Liver (tissue), 9 donors: ENCODE data around the gene F2RL3. TPM values are rescaled to one million over a fixed set of nuclear protein-coding genes. Genes with fewer than 3 reads are reported as not detected.
A peak's percentile ranks its signal among the peaks of the same experiment; 100 is the strongest.

Experiments
- DNase-seq: peaks from one replicate; pipeline ENCODE4 v3.0.0-alpha.2; 2017; ENCODE audit warnings: low spot score
- H3K27ac ChIP-seq, 2 donors: one replicate each; pipeline ENCODE4 v1.7.0; 2013; ENCODE audit warnings: inconsistent platforms in 2 of 2, low read length in 2 of 2, control low read depth in 1 of 2, low read depth in 1 of 2, mild to moderate bottlenecking in 1 of 2
- H3K27me3 ChIP-seq, 4 donors: one replicate each; pipeline versions ENCODE4 v1.6.1 to v1.7.0; 2013; ENCODE audit warnings: low read length in 3 of 4, inconsistent platforms in 1 of 4, mild to moderate bottlenecking in 1 of 4, moderate library complexity in 1 of 4; ENCODE audit not compliant: control insufficient read depth in 4 of 4, insufficient read depth in 4 of 4
- H3K36me3 ChIP-seq, 4 donors: one replicate each; pipeline versions ENCODE4 v1.6.1 to v1.7.0; 2013; ENCODE audit warnings: low read length in 3 of 4, mild to moderate bottlenecking in 3 of 4, low read depth in 1 of 4, moderate library complexity in 1 of 4; ENCODE audit not compliant: control insufficient read depth in 4 of 4, insufficient read depth in 3 of 4
- H3K4me1 ChIP-seq, 4 donors: one replicate each; pipeline versions ENCODE4 v1.6.1 to v1.7.0; 2013; ENCODE audit warnings: low read length in 3 of 4, mild to moderate bottlenecking in 3 of 4, moderate library complexity in 1 of 4; ENCODE audit not compliant: control insufficient read depth in 4 of 4, insufficient read depth in 4 of 4
- H3K4me3 ChIP-seq, 3 donors: one replicate each; pipeline versions ENCODE4 v1.6.1 to v1.7.0; 2013; ENCODE audit warnings: low read length in 3 of 3, control low read depth in 1 of 3, low read depth in 1 of 3, mild to moderate bottlenecking in 1 of 3
- H3K9ac ChIP-seq, 2 donors: one replicate each; pipeline ENCODE4 v1.7.0; 2013; ENCODE audit warnings: low read length in 2 of 2, mild to moderate bottlenecking in 2 of 2, moderate library complexity in 2 of 2, control low read depth in 1 of 2, low read depth in 1 of 2
- H3K9me3 ChIP-seq, 4 donors: one replicate each; pipeline versions ENCODE4 v1.6.1 to v1.7.0; 2013; ENCODE audit warnings: low read length in 3 of 4; ENCODE audit not compliant: control insufficient read depth in 4 of 4
- ATF3 ChIP-seq: IDR thresholded peaks from 2 replicates; pipeline ENCODE4 v1.6.1; 2016; ENCODE audit warnings: antibody characterized with exemption
- CTCF ChIP-seq: fragments of 150-350 bp; IDR thresholded peaks from 2 replicates; pipeline ENCODE4 v1.5.1; 2017; ENCODE audit warnings: improper control_type of control experiment, low read depth, low read length; ENCODE audit not compliant: missing input control
- EGR1 ChIP-seq, 2 donors: IDR thresholded peaks; 2 replicates each; pipeline ENCODE4 v1.6.1; 2016 to 2018; ENCODE audit warnings: antibody characterized with exemption in 2 of 2, low read depth in 2 of 2
- FOXA1 ChIP-seq: IDR thresholded peaks from 2 replicates; pipeline ENCODE4 v1.6.1; 2016; ENCODE audit warnings: antibody characterized with exemption
- FOXA2 ChIP-seq: IDR thresholded peaks from 2 replicates; pipeline ENCODE4 v1.6.1; 2016; ENCODE audit warnings: antibody characterized with exemption
- GABPA ChIP-seq, 2 donors: IDR thresholded peaks in 1 of 2; conservative IDR thresholded peaks in 1 of 2; 2 replicates each; pipeline ENCODE4 v1.6.1; 2016; ENCODE audit warnings: antibody characterized with exemption in 2 of 2, mild to moderate bottlenecking in 1 of 2, moderate library complexity in 1 of 2
- HNF4A ChIP-seq, 2 donors: conservative IDR thresholded peaks; 2 replicates each; pipeline ENCODE4 v1.6.1; 2016; ENCODE audit warnings: antibody characterized with exemption in 2 of 2, mild to moderate bottlenecking in 2 of 2
- HNF4G ChIP-seq: IDR thresholded peaks from 2 replicates; pipeline ENCODE4 v1.6.1; 2016; ENCODE audit warnings: antibody characterized with exemption
- JUND ChIP-seq, 2 donors: IDR thresholded peaks; 2 replicates each; pipeline ENCODE4 v1.6.1; 2016; ENCODE audit warnings: antibody characterized with exemption in 2 of 2
- NR2F2 ChIP-seq: IDR thresholded peaks from 2 replicates; pipeline ENCODE4 v1.6.1; 2016; ENCODE audit warnings: antibody characterized with exemption
- RAD21 ChIP-seq, 2 donors: IDR thresholded peaks; 2 replicates each; pipeline ENCODE4 v1.6.1; 2016; ENCODE audit warnings: antibody characterized with exemption in 2 of 2, mild to moderate bottlenecking in 2 of 2
- RXRA ChIP-seq, 2 donors: IDR thresholded peaks; 2 replicates each; pipeline ENCODE4 v1.6.1; 2017 to 2018; ENCODE audit warnings: antibody characterized with exemption in 2 of 2, mild to moderate bottlenecking in 1 of 2
- SP1 ChIP-seq: IDR thresholded peaks from 2 replicates; pipeline ENCODE4 v1.6.1; 2018; ENCODE audit warnings: antibody characterized with exemption, mild to moderate bottlenecking
- TAF1 ChIP-seq: conservative IDR thresholded peaks from 2 replicates; pipeline ENCODE4 v1.6.1; 2016; ENCODE audit warnings: antibody characterized with exemption, mild to moderate bottlenecking
- ZBTB33 ChIP-seq: IDR thresholded peaks from 2 replicates; pipeline ENCODE4 v1.6.1; 2016; ENCODE audit warnings: antibody characterized with exemption
- WGBS: extraction: QIAGEN DNeasy Blood & Tissue Kit; methylation state at CpG from one replicate; pipeline ENCODE4 v1.1.7; 2013; 5-methylcytosine and 5-hydroxymethylcytosine counted together
- polyA plus RNA-seq, 2 donors: library from polyadenylated mRNA; stranded (reverse) in 1 of 2; unstranded in 1 of 2; fragments of 200-250 nt in 1 of 2; fragments of >200 nt in 1 of 2; fragmentation: Nextera tagmentation in 1 of 2; extraction: Ambion mirVana in 1 of 2; gene quantifications; one replicate each; pipeline versions ENCODE4 v1.2.1 to v1.2.3, GENCODE V29; 2013 to 2015
- total RNA-seq, 2 donors: library from RNA; depleted of rRNA; stranded (reverse); fragments of >200 nt; gene quantifications; one replicate each; pipeline ENCODE4 v1.2.3, GENCODE V29; 2014
- TF ChIP-seq, protein P1 (sequence below): IDR thresholded peaks from 2 replicates; pipeline ENCODE4 v1.6.1; 2016; ENCODE audit warnings: antibody characterized with exemption, mild to moderate bottlenecking
- donor health status: healthy.
- donor health status: healthy.
- donor health status: healthy.
- donor health status: healthy.
- donor health status: healthy.

F2RL3 gene
- total and polyA plus RNA-seq, 4 donors, result 0.08 to 1.6 (median 0.20) TPM

DNA sequence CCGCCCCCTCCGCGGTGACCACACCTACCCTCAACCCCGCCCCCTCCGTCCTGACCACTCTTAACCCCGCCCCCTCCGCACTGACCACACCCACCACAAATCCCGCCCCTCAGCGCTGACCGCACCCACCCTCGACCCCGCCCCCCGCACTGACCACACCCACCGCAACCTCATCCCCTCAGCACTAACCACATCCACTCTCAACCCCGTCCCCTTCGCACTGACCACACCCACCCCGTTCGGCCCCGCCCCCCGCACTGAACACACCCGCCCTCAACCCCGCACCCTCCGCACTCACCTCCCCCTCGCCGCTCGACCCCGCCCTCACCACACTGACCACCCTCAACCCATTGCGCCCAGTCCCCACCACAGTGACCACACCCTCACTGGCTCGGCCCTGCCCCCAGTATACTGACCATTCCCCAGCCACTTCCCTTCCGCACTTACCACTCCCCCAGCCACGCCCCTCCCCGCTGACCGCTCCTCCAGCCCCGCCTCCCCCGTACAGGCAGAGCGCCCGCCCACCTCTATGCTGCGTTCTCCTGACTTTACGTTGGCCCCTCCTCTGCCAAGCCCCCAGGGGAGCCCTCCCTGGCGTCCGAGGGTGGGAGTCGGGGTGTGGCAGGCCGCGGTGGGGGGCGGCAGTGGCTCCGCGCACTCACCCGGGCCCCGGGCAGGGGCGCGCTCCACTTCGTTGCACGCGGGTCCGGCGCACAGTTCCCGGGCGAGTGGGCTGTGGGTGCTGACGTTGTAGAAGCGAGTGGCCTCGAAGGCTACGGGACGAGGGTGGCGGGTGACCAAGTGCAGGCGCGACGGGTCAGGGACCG lies 8.4 kb downstream of the F2RL3 start:
- Histone ChIP-seq H3K4me1 (peaks cover 0 to 6% (median 4%) of the 10 kb centered on the region in 4 donors), H3K9me3 (no peaks in the 10 kb centered on the region), H3K27me3 (peaks cover 0 to 3% (median under 1%) of the 10 kb centered on the region in 4 donors), H3K36me3 (no peaks in the 10 kb centered on the region), H3K4me3 (peak overlapping the region in 1 of 3 donors; percentile 46), H3K27ac (peak overlapping the region; percentile 54 to 61), H3K9ac (no peak overlapping the region)
- TF ChIP-seq HNF4A (conservative IDR thresholded peaks at IDR 0.05) (no peak), JUND (IDR thresholded peaks at IDR 0.05) (no peak), CTCF (no peak), FOXA2 (no peak), RXRA (IDR thresholded peaks at IDR 0.05) (no peak), ATF3 (no peak), TAF1 (no peak), HNF4G (no peak), NR2F2 (no peak), RAD21 (IDR thresholded peaks at IDR 0.05) (no peak), FOXA1 (no peak), ZBTB33 (no peak), EGR1 (IDR thresholded peaks at IDR 0.05; ENCODE audit: low read depth in 2 of 2) (no peak), SP1 (no peak), GABPA (IDR thresholded peaks at IDR 0.05 in 1 of 2, conservative IDR thresholded peaks at IDR 0.05 in 1 of 2) (no peak)
- TF ChIP-seq, protein P1, sequence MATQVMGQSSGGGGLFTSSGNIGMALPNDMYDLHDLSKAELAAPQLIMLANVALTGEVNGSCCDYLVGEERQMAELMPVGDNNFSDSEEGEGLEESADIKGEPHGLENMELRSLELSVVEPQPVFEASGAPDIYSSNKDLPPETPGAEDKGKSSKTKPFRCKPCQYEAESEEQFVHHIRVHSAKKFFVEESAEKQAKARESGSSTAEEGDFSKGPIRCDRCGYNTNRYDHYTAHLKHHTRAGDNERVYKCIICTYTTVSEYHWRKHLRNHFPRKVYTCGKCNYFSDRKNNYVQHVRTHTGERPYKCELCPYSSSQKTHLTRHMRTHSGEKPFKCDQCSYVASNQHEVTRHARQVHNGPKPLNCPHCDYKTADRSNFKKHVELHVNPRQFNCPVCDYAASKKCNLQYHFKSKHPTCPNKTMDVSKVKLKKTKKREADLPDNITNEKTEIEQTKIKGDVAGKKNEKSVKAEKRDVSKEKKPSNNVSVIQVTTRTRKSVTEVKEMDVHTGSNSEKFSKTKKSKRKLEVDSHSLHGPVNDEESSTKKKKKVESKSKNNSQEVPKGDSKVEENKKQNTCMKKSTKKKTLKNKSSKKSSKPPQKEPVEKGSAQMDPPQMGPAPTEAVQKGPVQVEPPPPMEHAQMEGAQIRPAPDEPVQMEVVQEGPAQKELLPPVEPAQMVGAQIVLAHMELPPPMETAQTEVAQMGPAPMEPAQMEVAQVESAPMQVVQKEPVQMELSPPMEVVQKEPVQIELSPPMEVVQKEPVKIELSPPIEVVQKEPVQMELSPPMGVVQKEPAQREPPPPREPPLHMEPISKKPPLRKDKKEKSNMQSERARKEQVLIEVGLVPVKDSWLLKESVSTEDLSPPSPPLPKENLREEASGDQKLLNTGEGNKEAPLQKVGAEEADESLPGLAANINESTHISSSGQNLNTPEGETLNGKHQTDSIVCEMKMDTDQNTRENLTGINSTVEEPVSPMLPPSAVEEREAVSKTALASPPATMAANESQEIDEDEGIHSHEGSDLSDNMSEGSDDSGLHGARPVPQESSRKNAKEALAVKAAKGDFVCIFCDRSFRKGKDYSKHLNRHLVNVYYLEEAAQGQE, result no peak
- 6% methylated on average over 68 of the region's 68 CpGs for WGBS
- peak; percentile 87 for DNase-seq

- Histone ChIP-seq H3K36me3 (no peaks in the 10 kb centered on the region), H3K27me3 (peaks cover 0 to 3% (median under 1%) of the 10 kb centered on the region in 4 donors), H3K27ac (peak overlapping the region in 1 of 2 donors; percentile 61), H3K4me3 (peak overlapping the region in 1 of 3 donors; percentile 46), H3K9me3 (no peaks in the 10 kb centered on the region), H3K4me1 (peaks cover 0 to 6% (median 4%) of the 10 kb centered on the region in 4 donors), H3K9ac (no peak overlapping the region)
- no peak for TF ChIP-seq ZBTB33
- TF ChIP-seq JUND (IDR thresholded peaks at IDR 0.05), result no peak
- no peak for TF ChIP-seq HNF4G
- TF ChIP-seq ATF3, result no peak
- TF ChIP-seq HNF4A (conservative IDR thresholded peaks at IDR 0.05), result no peak
- TF ChIP-seq TAF1, result no peak
- TF ChIP-seq, protein P1, result no peak
- WGBS, result 18% methylated on average over 30 of the region's 30 CpGs
- DNase-seq, result no peak
Observed at GRCh38 chr19:16897856-16898161, 9.0 kb downstream of the F2RL3 start.
